T-helper 1 cell treated with Interleukin-12 subunit alpha and Interleukin-12 subunit beta and Interleukin-4 antibody, amounts not matched to agents 30 ng/mL and 1 ng/mL, for 36 hours (primary cell): ENCODE data around the gene SNX19. TPM values are rescaled to one million over a fixed set of nuclear protein-coding genes. Genes with fewer than 3 reads are reported as not detected.
"Not testable (repeated sequence)": the region's sequence is repeated elsewhere in the genome, so short reads cannot be mapped to it uniquely, and the experiment has no call there.

Source experiments
- intact Hi-C: fragments of 100-400 bp; cut with micrococcal nuclease; formaldehyde crosslinking; loops from one replicate; pipeline ENCODE4 v1.15.1; 2024
- total RNA-seq: library from RNA; stranded (reverse); gene quantifications from 2 replicates; pipeline ENCODE4 v1.2.3, GENCODE V29; 2022

SNX19 gene
- total RNA-seq, 1 donor from 2014 or later: 58.0 TPM

GRCh38 chr11:130874396-130874795 lies 41.9 kb downstream of the SNX19 start:
- intact Hi-C loops: no loop called here

- intact Hi-C loops: no loop called here
Measured at GRCh38 chr11:130873761-130874160, 42.5 kb downstream of the SNX19 start.

GRCh38 chr11:130872981-130873380 lies 43.3 kb downstream of the SNX19 start:
- intact Hi-C loops: no loop called here

- intact Hi-C loops: no loop called here
Measured at GRCh38 chr11:130872513-130872912, 43.8 kb downstream of the SNX19 start.

- intact Hi-C loops: no loop called here
Measured at GRCh38 chr11:130872102-130872501, 44.2 kb downstream of the SNX19 start.

- intact Hi-C loops: no loop called here
Measured at GRCh38 chr11:130871616-130872015, 44.7 kb downstream of the SNX19 start.

GRCh38 chr11:130868721-130869390 lies 47.4 kb downstream of the SNX19 start:
- intact Hi-C loops: loop anchor here (10.0 kb wide), 1 partner anchor 944 kb away; no protein-coding TSS in a partner anchor

- intact Hi-C loops: loop anchor here (10.0 kb wide), 1 partner anchor 943 kb away; no protein-coding TSS in a partner anchor
Measured at GRCh38 chr11:130868086-130868710, 48.1 kb downstream of the SNX19 start.

- intact Hi-C loops: loop anchor here (10.0 kb wide), 1 partner anchor 942 kb away; no protein-coding TSS in a partner anchor
Measured at GRCh38 chr11:130866831-130867230, 49.4 kb downstream of the SNX19 start.

- intact Hi-C loops: loop anchor here (10.0 kb wide), 1 partner anchor 941 kb away; no protein-coding TSS in a partner anchor
Measured at GRCh38 chr11:130865774-130866114, 50.5 kb downstream of the SNX19 start.

GRCh38 chr11:130865091-130865773 lies 51.0 kb downstream of the SNX19 start:
- intact Hi-C loops: loop anchor here (10.0 kb wide), 1 partner anchor 940 kb away; no protein-coding TSS in a partner anchor

GRCh38 chr11:130861902-130862860 lies 54.1 kb downstream of the SNX19 start:
- intact Hi-C loops: loop anchor here (1.0 to 10.0 kb wide), 6 partner anchors 32 to 1583 kb away; partner anchors contain the start of gene SNX19

GRCh38 chr11:130861283-130861682 lies 55.0 kb downstream of the SNX19 start:
- intact Hi-C loops: loop anchor here (10.0 kb wide), 1 partner anchor 936 kb away; no protein-coding TSS in a partner anchor

- intact Hi-C loops: loop anchor here (10.0 kb wide), 1 partner anchor 935 kb away; no protein-coding TSS in a partner anchor
Measured at GRCh38 chr11:130859886-130860285, 56.4 kb downstream of the SNX19 start.

GRCh38 chr11:130858215-130858614 lies 58.1 kb downstream of the SNX19 start:
- intact Hi-C loops: no loop called here

GRCh38 chr11:130855707-130856106 lies 60.6 kb downstream of the SNX19 start:
- intact Hi-C loops: not testable (repeated sequence)

- intact Hi-C loops: no loop called here
Measured at GRCh38 chr11:130854483-130854882, 61.8 kb downstream of the SNX19 start.

GRCh38 chr11:130852589-130852988 lies 63.7 kb downstream of the SNX19 start:
- intact Hi-C loops: no loop called here

GRCh38 chr11:130850185-130850944 lies 65.9 kb downstream of the SNX19 start:
- intact Hi-C loops: no loop called here

GRCh38 chr11:130849215-130849568 lies 67.1 kb downstream of the SNX19 start:
- intact Hi-C loops: no loop called here
